ENCODE results near the gene TAGLN2.

The TAGLN2 gene

GRCh38 chr1:159943278-159943640 is 18.0 kb upstream of the TAGLN2 start:
- peaks cover 2% of the 10 kb centered on the region for H3K27me3 ChIP-seq (replicated peaks; ENCODE audit: control insufficient read depth, insufficient read depth, low read length)
- no peak overlapping the region for H3K4me3 ChIP-seq (replicated peaks; ENCODE audit: low read depth, low read length)
- no peak for DNase-seq (ENCODE audit: extremely low read depth, insufficient read length)
- H3K36me3 ChIP-seq (ENCODE audit: control insufficient read depth, insufficient read depth, low read length) = no peaks in the 10 kb centered on the region
- no peak for TF ChIP-seq CTCF (IDR thresholded peaks at IDR 0.05; ENCODE audit: insufficient read depth, low read length, poor library complexity, severe bottlenecking)

GRCh38 chr1:159942632-159943277 is 17.4 kb upstream of the TAGLN2 start:
- H3K27me3 ChIP-seq (replicated peaks; ENCODE audit: control insufficient read depth, insufficient read depth, low read length) = peaks cover 2% of the 10 kb centered on the region

GRCh38 chr1:159941591-159942560 is 16.6 kb upstream of the TAGLN2 start:
- H3K27me3 ChIP-seq (replicated peaks; ENCODE audit: control insufficient read depth, insufficient read depth, low read length) = peaks cover 2% of the 10 kb centered on the region
- TF ChIP-seq CTCF (IDR thresholded peaks at IDR 0.05; ENCODE audit: insufficient read depth, low read length, poor library complexity, severe bottlenecking) = no peak
- H3K36me3 ChIP-seq (ENCODE audit: control insufficient read depth, insufficient read depth, low read length) = no peaks in the 10 kb centered on the region
- H3K4me3 ChIP-seq (replicated peaks; ENCODE audit: low read depth, low read length) = no peak overlapping the region
- no peak for DNase-seq (ENCODE audit: extremely low read depth, insufficient read length)

More at GRCh38 chr1:159942632-159943277, 17.4 kb upstream of the TAGLN2 start:
- TF ChIP-seq CTCF (IDR thresholded peaks at IDR 0.05; ENCODE audit: insufficient read depth, low read length, poor library complexity, severe bottlenecking) = no peak
- H3K36me3 ChIP-seq (ENCODE audit: control insufficient read depth, insufficient read depth, low read length) = no peaks in the 10 kb centered on the region
- no peak overlapping the region for H3K4me3 ChIP-seq (replicated peaks; ENCODE audit: low read depth, low read length)
- no peak for DNase-seq (ENCODE audit: extremely low read depth, insufficient read length)

- TF ChIP-seq CTCF (IDR thresholded peaks at IDR 0.05; ENCODE audit: insufficient read depth, low read length, poor library complexity, severe bottlenecking) = no peak
- Histone ChIP-seq H3K4me3 (replicated peaks; ENCODE audit: low read depth, low read length) (no peak overlapping the region), H3K27me3 (replicated peaks; ENCODE audit: control insufficient read depth, insufficient read depth, low read length) (peaks cover 2% of the 10 kb centered on the region), H3K36me3 (ENCODE audit: control insufficient read depth, insufficient read depth, low read length) (no peaks in the 10 kb centered on the region)
- DNase-seq (ENCODE audit: extremely low read depth, insufficient read length) = no peak
Observed at GRCh38 chr1:159941141-159941540, 15.8 kb upstream of the TAGLN2 start.

- Histone ChIP-seq H3K4me3 (replicated peaks; ENCODE audit: low read depth, low read length) (no peak overlapping the region), H3K36me3 (ENCODE audit: control insufficient read depth, insufficient read depth, low read length) (no peaks in the 10 kb centered on the region), H3K27me3 (replicated peaks; ENCODE audit: control insufficient read depth, insufficient read depth, low read length) (peaks cover 2% of the 10 kb centered on the region)
- TF ChIP-seq CTCF (IDR thresholded peaks at IDR 0.05; ENCODE audit: insufficient read depth, low read length, poor library complexity, severe bottlenecking) = no peak
- DNase-seq (ENCODE audit: extremely low read depth, insufficient read length) = no peak
Observed at GRCh38 chr1:159940006-159940620, 14.8 kb upstream of the TAGLN2 start.
